SK-N-MC (cell line): ENCODE results near the gene RBKS.

Experiments used
- EZH2 ChIP-seq: fragments of 200-600 bp; sonication (generic); IDR thresholded peaks from one replicate; pipeline ENCODE4 v1.6.1; 2017; ENCODE audit warnings: antibody characterized with exemption
- FOXP2 ChIP-seq: optimal IDR thresholded peaks from 2 replicates; pipeline ENCODE3; 2011; ENCODE audit warnings: mild to moderate bottlenecking, moderate library complexity; ENCODE audit not compliant: insufficient read depth; ENCODE audit errors: extremely low read length, control extremely low read depth
- POLR2AphosphoS5 ChIP-seq: IDR thresholded peaks from 2 replicates; pipeline ENCODE4 v1.6.1; 2012; ENCODE audit warnings: mild to moderate bottlenecking, low read depth, low read length, borderline replicate concordance

DNA sequence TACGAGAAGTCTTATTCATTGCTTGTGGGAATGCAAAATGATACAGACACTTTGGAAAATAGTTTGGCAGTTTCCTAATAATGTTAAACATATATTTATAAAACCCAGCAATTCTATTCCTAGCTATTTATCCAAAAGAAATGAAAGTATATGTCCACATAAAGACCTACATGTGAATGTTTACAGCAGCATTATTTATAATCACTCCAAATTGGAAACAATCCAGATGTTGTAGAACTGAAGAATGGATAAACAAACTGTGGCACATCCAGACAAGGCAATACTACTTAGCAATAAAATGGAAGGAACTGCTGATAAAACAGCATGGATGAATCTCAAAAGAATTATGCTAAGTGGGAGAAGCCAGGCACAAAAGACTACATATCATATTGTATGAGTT lies 99.4 kb downstream of the RBKS start:
- no peak for TF ChIP-seq EZH2
- TF ChIP-seq POLR2AphosphoS5: no peak
- no peak for TF ChIP-seq FOXP2
